T-helper 9 cell (primary cell): ENCODE measurements around the gene TMEM106A.
"Not testable (repeated sequence)": the region's sequence is repeated elsewhere in the genome, so short reads cannot be mapped to it uniquely, and the experiment has no call there.

Source experiments
- DNase-seq: peaks from one replicate; pipeline ENCODE4 v3.0.0-alpha.2; 2020
- total RNA-seq, 2 donors: gene quantifications; one replicate each; lab custom pipeline; 2026; lab: John Stamatoyannopoulos, UW

Gene TMEM106A
- total RNA-seq = 7.2 to 8.7 reads per million in 2 donors

GRCh38 chr17:43211480-43212402 is at the start of gene TMEM106A:
Gene TMEM106A (plus strand): TSS chr17:43211875. CDS start chr17:43213042, 1,167 bp downstream.
- DNase-seq = peak; percentile 66

GRCh38 chr17:43165971-43166370 is 45.7 kb upstream of the TMEM106A start:
- not testable (repeated sequence) for DNase-seq

- no peak for DNase-seq
Observed at GRCh38 chr17:43169561-43170139, 42.0 kb upstream of the TMEM106A start.

GRCh38 chr17:43170140-43170765 is 41.4 kb upstream of the TMEM106A start:
- DNase-seq = peak; percentile 74

GRCh38 chr17:43170766-43171585 is 40.7 kb upstream of the TMEM106A start, which contains the start of gene NBR1:
Gene NBR1 (plus strand): TSS chr17:43171214. CDS start chr17:43175800, 4,586 bp downstream.
- peak; percentile 86 for DNase-seq

- DNase-seq = no peak
Observed at GRCh38 chr17:43171586-43172487, 39.8 kb upstream of the TMEM106A start.

GRCh38 chr17:43175213-43176118 is 36.2 kb upstream of the TMEM106A start:
- DNase-seq = no peak

- DNase-seq = no peak
Observed at GRCh38 chr17:43176119-43176570, 35.5 kb upstream of the TMEM106A start.

GRCh38 chr17:43183921-43184320 is 27.8 kb upstream of the TMEM106A start:
- no peak for DNase-seq

- DNase-seq = not testable (repeated sequence)
Observed at GRCh38 chr17:43186656-43187055, 25.0 kb upstream of the TMEM106A start.

- DNase-seq = no peak
Observed at GRCh38 chr17:43193251-43193650, 18.4 kb upstream of the TMEM106A start.

- DNase-seq = no peak
Observed at GRCh38 chr17:43199633-43200032, 12.0 kb upstream of the TMEM106A start.

GRCh38 chr17:43200127-43200526 is 11.5 kb upstream of the TMEM106A start:
- DNase-seq = no peak

- DNase-seq = not testable (repeated sequence)
Observed at GRCh38 chr17:43203013-43203412, 8.7 kb upstream of the TMEM106A start.

GRCh38 chr17:43210576-43210975 is 1.1 kb upstream of the TMEM106A start:
- DNase-seq = no peak

GRCh38 chr17:43211123-43211479 is 574 bp upstream of the TMEM106A start:
- no peak for DNase-seq

GRCh38 chr17:43212641-43213490 is 1.2 kb downstream of the TMEM106A start:
- DNase-seq = no peak

- no peak for DNase-seq
Observed at GRCh38 chr17:43213545-43213944, 1.9 kb downstream of the TMEM106A start.

GRCh38 chr17:43215341-43215740 is 3.7 kb downstream of the TMEM106A start:
- no peak for DNase-seq
